ENCODE results near the gene NREP.
A peak's percentile ranks its signal among the peaks of the same experiment; 100 is the strongest.

NREP gene

GRCh38 chr5:111691508-111691907 lies 65.5 kb downstream of the NREP start:
- no peak for DNase-seq

- no peak for DNase-seq
Measured at GRCh38 chr5:111689357-111689935, 67.5 kb downstream of the NREP start.

DNA sequence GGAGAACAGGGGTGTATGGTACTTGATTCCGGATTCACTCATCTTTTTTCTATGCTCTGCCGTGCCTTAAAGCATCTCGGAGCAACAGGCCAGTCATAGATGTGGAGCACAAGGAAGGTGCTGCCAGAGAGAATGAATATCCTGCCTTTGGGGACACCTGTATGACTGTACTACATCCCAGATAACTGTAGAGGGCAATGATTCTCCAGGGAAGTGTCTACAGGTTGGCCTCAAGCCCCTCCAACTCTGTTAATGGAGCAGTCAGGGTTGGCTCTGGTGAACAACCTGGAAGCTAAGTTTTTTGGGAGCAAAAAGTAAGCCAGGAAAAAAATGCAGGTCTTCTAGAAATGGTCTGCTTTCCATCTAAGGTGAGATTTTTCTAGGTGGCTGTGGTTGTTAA lies 71.0 kb downstream of the NREP start:
- DNase-seq: peak; percentile 11

DNA sequence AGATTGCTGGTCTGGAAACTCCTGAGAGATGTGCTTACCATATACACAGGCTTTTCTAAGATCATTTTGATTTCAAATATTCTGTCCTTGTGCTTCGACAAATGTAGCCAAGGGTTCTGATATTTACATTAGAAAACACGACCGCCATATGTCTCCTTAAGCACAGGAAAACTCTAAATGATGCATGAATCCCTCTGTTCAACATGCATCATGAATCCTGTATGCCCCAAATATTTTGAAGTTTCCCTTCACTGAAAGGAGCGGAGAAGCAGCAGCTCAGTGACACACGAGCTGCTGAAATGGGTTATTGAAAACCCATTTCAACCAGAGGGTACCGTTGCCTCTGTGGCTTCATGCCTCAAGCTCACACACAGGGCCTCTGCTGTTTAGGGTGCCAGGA lies 74.4 kb downstream of the NREP start:
- DNase-seq: no peak

- DNase-seq: no peak
Measured at GRCh38 chr5:111682121-111682520, 74.9 kb downstream of the NREP start.

DNA sequence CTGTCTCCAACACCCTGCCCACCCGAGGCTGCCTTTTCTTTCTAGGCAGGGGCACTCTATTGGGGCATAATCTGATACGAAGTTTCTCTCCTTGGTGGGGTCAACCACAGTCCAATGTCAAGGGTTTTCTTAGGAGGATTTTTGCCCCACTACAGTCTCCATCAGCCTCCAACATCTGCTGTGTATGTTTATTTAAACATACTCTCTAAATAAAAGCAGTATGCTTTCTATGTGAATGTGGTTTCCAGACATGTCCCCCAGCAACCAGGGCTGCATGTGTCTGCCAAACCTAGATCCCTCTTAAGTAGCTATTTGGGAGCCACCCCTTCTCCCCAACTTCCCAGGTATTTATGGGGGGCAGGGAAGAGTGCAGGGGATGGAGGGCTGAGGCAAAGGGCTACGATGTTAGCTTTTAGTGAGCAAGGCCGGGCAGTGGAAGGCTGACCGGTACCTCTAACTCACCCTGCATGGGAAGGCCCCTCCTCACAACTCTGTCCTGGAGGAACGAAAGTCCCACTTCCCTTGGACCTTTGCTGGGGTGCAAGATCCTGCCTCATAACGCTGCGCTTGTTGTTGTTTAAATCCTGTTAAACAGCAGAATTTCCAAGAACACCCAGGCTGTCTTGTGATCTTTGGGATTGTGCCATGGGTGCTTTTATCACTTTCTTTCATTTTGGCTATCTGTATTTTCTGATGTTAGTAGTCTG lies 75.4 kb downstream of the NREP start:
- no peak for DNase-seq

DNA sequence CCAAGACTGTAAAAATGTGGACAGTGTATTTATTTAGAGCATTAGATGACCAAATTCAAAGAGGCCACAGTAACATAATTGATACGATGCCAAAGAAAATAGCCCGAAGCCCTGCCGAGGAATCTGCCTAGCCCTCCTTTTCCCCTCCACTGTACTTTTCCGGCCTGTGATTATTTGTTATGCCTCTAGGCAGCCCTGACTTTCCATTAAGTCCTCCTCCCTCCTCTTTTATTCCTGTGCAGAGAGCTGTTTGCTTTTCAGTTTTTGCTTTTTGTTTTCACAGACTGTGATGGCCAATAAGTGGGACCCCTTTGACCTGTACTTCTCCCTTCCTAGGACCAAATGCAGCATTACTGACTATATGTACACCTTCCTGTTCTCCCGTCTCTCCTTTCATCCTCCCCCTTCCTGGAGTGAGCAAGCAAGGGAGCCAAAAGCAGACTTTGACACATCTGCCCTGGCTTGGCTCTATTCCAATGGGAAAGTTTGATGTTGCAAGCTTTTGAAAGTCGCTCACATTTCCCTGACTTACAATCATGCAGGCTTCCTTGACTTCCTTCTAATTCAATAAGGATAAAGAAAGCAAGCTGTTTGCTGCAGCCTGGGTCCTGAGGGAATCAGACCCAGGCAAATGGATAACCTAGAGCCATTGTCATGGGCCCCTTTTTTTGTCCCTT lies 76.1 kb downstream of the NREP start:
- no peak for DNase-seq

GRCh38 chr5:111679611-111680010 lies 77.4 kb downstream of the NREP start:
- no peak for DNase-seq

All from NCI-H524 treated with DMSO at 0.1 percent for 48 hours (cell line).